ENCODE results near the gene TGFBRAP1.

GRCh38 chr2:105371810-105372209, 42.3 kb upstream of the TGFBRAP1 start:
- TF ChIP-seq POLR2A (IDR thresholded peaks at IDR 0.05; ENCODE audit: low read length) (no peak), GATA1 (IDR thresholded peaks at IDR 0.05; ENCODE audit: low read depth, low read length) (no peak)

Measured in erythroblast (primary cell).